Right renal cortex interstitium (tissue), 3 donors: ENCODE results near the gene SUMO3. TPM values are rescaled to one million over a fixed set of nuclear protein-coding genes. Genes with fewer than 3 reads are reported as not detected.
"Not testable (repeated sequence)": the region's sequence is repeated elsewhere in the genome, so short reads cannot be mapped to it uniquely, and the experiment has no call there.

Experiments
- DNase-seq, 3 donors: peaks; one replicate each; pipeline ENCODE4 v3.0.0-alpha.2; 2013; ENCODE audit warnings: low read depth in 3 of 3, low spot score in 2 of 3
- polyA plus RNA-seq, 3 donors: library from polyadenylated mRNA; unstranded; fragments of 120-200 nt; gene quantifications; one replicate each; pipeline ENCODE4 v1.2.1, GENCODE V29; 2013; ENCODE audit not compliant: insufficient read length in 3 of 3

Gene SUMO3
- polyA plus RNA-seq, 3 donors, result 119 to 121 (median 119) TPM

DNA sequence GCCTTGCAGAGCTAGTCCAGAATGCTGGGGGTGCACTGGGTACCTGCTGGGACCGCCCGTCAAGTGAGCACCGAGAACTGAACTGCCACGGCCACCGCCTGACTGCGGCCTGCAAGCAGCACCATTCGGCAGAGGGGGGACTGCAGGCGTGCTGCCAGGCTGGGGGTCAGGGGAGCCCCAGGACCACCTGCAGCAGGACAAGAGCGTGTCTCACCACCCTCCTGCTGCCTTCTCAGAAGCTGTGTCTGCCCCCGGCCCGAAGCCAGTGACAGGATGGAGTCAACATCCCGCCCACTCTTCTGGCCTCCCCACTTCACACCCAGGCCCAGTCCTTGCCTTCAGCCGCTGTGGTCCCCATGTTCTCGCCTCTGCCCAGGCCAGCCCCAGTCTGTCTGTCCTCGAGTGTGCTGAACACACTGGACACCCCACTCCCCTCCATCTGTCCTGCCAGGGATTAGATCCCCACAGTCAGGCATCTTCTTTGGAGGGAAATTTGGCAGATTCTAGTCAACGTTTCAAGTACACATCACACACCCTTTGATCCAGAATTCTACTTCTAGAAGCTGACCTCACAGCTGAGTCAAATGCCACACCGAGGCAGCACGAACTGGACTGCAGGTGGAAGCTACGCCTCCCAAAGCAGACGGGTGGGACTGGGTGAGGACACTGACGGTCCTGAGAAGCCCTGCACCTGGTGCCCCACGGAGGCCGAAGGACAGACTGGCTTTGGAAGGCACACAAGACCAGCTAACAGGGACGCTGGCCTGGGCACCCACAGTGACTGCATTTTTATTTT lies 29.6 kb upstream of the SUMO3 start:
- no peak for DNase-seq

DNA sequence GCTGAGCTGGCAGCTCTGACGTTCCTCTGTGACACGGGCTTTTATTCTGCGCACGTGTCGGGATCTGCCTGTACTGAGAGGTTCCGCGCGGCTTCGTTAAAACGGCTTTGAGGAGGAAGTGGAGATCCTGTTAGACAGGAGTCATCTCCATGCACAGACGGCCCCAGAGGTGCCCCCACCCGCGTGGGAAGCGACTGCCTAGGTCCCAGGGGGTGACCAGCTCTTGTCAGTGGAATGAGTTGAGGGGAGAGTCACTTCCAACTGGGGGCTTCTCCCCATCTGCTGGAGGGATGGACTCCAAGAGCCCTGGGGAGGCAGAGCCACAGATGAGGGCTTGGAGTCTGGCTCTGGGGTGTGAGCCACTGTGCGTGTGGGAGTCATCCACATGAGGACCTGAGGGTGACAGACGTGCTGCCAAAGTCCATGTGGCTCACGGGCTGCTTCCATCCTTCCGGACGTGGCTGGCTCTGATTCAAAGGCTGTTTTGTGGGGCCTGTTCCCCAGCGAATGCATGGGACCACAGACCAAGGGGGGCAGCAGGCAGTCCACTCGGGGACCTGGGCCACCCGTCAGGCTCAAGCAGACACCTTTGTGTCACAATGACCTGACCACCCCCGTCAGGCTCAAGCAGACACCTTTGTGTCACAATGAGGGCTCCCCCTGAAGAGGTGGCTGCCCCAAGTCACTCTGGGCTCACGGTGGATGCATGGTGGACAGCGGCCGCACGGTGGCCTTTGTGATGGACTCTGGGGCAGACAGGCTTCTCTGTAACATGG lies 28.8 kb upstream of the SUMO3 start:
- DNase-seq, result no peak

DNA sequence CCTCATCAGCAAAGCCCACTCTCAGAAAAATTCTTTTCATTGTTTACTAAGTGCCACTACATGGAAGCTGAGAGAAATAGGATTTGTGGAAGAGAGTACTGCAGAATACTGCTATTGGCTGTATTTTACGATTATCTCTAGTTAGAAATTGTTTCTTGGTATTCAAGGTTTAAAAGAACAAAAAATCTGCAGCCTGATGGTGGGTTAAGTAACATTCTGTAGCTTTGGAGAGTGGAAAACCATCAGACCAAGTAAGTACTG lies 28.3 kb upstream of the SUMO3 start:
- no peak for DNase-seq

DNA sequence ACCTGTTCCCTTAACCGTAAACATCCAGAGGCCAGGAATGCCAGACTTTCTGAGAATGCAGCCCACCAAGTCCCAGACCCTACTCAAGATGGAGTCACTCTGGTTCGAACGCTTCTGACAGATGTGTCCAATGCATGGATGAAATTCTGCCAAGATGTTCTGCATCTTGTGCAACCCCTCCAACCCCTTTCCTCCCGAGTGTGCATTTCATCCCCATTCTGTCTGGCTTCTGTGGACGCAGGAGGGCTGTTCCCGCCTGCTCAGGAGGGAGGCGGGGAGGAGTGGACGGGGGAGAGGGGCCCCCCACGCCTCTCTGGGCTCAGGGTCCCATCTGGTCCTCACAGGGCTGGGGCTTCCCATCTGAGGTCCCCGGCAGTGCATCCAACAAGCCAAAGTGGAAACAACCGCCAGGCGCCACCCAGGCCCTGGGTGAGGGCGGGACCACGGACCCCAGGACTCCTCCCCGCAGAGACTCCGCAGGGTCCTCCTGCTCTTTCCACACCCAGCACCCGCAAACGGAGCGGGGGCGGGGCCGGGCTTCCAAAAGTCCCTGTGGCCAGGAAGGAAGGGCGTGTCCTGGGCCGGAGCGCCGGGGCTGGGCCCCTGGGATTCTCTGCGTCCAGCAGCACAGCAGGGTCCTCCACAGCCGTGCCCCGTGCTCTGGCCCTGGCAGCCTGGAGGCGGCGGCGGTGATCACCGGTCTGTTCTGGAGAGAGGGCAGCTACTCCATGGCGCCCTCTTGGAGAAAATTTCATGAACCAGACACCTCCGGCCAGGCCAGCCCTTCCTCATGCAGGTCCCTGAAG lies 27.8 kb upstream of the SUMO3 start:
- DNase-seq, result peak in 1 of 3 donors; percentile 31

DNA sequence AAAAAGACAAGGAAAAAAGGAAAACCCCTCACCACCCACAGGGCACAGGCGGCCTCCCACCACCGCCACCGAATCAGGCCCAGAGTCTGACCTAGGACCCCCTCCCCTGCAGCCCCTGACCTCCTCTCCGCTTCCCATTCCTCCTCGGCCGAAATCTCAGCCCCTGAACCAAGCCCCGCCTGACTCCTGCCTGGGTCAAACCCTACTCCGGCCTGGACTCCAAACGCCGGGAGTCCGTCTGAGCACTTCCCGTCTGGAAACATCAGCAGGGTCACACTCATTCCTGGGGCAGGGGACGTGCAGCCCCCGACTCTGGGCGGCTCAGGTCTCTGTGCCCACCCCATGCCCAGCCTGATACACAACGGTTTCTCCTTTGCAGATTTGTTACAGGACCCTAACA lies 26.4 kb upstream of the SUMO3 start:
- no peak for DNase-seq

DNA sequence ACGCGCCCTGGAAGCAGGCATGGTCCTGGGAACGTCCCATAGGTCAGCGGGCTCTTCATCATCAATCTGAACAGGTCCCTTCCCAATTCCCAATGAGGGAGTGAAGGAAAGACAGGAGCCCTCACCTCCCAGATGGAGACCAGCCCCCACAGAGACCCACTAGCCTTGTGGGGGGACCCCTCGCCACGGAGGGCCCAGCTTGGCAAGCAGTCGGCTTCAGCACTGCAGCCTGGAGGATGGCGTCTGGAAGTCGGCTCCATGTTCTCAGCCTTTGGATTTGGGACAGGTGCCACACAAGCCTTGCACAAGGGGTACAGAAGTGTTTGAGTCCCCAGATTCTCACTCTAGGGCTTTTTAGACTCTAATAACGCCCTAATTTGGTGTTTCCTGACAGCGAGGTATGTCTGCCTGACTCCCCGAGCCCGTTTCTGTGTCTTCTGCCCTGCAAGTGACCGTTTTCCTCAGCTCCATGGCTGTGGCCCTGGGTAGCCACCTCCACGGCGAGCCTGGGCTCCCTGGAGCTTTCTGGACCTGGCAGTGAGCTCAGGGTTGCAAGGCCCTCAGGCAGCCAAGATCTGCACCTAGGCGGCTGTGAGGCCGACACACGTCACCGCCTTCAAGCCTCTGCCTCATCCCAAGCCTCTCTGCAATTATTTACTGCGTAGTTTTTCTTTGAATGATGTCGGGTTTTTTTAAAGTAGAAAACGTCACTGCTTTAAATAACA lies 25.0 kb upstream of the SUMO3 start:
- DNase-seq, result no peak

DNA sequence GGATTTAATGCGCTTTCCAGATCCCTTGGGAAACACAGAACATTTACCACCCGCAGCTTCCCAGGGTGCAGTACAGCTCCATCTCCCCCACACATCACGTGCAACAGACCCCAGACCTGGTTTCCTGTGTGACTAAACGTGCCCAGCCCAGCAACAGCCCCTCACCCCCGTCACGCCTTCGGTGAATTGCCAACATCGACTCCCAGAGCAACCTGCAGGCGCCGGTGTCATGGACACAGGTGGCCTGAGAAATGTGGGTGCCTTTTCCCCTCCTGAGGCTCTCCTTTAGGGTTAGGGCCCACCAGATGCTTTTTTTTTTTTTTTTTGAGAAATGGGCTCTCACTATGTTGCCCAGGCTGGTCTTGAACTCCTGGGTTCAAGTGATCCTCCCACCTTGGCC lies 24.2 kb upstream of the SUMO3 start:
- no peak for DNase-seq

DNA sequence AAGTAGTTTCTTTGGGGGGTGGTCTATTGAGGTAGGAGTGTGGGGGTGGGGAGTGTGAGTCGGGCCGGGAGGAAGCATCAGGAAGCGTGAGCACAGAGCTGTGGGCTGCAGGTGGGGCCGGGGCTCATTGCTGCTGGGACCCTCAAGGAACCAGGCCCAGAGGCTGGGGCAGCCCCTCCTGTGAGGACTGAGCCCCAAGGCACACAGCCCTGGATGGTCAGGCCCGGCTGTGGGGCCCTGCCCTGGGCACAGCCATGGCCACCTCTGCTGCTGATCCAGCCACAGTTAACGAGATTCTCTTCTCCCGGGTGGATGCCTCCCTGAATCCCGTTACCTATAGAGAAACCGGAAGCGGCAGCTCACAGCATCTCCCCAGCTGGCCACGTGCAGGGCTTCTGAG lies 22.9 kb upstream of the SUMO3 start:
- no peak for DNase-seq

DNA sequence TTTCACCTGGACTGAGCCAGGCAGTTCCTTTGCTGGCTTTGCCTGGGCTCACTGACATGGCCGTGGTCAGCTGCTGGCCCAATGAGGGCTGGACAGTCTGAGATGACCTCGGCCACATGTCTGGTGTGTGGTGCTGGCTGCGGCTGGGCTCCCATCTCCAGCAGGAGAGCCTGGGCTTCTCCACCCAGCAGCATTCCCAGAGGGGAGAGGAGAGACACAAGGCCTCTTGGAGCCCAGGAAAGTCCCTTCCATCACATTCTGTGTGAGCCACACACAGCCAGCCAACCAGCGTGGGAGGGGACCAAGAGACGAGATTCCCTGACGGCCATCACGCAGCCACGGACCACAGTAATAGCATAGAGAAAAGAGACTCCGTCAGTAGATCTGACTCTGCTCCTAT lies 21.1 kb upstream of the SUMO3 start:
- no peak for DNase-seq

DNA sequence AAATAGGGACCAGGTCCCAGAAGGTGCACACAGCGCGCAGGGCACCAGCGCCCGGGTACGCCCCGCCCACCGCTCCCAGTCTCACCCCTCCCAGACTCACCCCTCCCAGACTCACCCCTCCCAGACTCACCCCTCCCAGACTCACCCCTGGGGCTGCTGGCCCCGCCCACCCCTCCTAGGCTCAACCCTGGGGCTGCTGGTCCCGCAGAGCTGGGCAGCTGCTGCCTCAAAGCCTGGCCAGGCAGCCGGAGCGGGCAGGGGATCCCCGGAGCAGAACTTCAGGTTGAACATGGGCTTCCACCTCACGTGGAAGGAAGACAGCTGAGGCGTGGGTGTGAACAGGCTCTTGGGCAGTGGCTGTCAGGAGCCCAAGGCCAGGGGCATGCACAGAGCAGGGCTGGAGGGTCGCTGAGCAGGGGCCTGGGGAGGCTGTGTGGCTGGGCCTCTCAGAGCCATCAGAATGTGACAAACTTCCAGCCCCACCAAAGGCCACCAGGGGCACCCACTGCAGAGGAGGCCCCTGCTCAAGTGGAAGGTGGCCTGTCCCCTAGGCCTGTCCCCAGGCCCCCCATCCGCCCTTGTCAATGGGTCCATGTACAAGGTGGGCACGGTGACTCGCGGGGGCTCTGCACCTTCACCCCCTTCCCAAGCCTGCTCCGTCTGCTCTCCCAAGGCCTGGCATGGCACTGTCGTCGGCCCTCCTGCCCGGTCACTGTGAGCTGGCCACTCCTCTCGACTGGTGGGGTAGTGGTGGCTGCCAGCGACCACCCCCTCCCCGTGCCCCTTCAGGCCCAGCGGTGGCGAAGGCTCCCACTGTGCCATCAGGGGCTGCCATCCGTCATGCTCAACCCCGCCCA lies 20.4 kb upstream of the SUMO3 start:
- DNase-seq, result no peak

DNA sequence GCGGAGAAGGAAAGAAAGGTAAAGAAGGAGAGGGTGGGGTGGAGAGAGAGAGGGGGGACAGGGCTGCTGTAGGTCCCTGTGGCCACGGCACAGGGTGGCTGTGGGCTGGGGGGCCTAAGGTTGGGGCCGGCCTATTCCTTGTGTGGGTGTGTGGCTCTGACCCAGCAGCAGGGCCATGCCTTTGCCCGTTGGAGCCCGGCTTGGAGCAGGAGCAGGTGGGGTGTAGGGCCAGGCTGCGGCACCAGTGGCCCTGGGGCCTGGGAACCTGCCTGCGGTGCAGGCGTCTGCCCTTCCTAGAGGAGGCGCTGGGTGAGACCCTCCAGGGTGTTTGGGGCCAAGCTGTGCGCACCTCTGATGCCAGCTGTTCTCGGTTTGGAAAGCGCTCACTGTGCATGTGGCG lies 19.7 kb upstream of the SUMO3 start:
- no peak for DNase-seq

DNA sequence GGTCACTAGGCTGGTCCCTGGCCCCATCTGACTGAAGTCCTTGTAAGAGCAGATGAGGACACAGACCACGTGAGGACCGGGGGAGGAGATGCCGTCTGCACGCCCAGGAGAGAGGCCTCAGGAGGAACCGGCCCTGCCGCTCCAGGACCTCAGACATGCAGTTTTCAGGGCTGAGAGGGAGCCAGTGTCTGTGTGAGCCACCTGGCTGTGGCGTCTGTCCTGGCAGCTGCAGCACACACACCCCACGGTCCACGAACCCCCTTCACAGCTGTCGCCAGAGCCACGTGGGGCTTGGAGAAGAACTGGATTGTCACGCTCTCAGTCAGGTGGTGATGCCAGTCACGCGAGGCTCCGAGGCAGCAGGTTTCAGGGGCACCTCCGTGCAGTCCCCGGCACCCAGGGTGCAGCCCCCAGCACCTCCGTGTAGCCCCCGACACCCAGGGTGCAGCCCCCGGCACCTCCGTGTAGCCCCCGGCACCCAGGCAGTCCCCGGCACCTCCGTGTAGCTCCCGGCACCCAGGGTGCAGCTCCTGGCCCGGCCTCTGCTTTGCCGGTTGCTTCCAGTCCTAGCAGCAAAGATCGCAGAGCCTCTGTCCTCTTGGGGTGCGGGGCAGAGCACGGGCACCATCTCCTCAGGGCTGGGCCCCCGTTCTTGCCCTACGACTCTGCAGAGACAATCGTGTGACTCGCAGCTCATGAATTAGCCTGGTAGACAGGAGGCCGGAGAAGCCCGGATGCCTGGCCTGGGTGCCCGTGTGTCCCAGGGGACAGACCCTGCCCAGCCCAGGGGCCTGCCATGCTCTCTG lies 19.0 kb upstream of the SUMO3 start:
- DNase-seq, result no peak

DNA sequence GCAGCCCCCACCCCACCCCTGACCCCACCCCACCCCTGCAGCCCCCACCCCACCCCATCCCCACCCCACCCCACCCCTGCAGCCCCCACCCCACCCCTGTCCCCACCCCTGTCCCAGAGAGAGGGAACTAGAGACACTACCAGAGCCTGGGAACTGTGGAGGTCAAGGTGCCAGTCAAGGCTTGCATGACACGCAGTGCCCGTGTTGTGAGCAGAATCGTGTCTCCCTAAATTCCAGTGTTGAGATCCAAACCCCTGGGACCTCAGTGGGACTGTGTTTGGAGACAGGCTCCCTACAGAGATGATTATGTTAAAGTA lies 18.4 kb upstream of the SUMO3 start:
- DNase-seq, result no peak

DNA sequence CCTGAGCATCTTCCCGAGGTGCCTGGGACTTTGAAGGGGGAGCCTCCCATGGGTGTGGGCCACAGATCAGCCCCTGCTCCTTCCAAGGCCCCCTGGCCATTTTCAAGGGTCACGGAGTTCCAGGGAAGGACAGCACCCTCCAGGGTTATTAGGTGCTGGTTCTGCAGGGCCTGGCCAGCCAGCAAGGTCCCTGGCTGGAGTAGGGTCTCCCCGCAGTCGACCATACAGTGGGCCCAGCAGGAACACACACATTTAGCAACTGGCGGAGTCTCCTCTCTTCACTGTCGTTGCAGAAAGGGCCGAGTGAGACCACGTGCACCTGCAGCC lies 17.7 kb upstream of the SUMO3 start:
- no peak for DNase-seq

DNA sequence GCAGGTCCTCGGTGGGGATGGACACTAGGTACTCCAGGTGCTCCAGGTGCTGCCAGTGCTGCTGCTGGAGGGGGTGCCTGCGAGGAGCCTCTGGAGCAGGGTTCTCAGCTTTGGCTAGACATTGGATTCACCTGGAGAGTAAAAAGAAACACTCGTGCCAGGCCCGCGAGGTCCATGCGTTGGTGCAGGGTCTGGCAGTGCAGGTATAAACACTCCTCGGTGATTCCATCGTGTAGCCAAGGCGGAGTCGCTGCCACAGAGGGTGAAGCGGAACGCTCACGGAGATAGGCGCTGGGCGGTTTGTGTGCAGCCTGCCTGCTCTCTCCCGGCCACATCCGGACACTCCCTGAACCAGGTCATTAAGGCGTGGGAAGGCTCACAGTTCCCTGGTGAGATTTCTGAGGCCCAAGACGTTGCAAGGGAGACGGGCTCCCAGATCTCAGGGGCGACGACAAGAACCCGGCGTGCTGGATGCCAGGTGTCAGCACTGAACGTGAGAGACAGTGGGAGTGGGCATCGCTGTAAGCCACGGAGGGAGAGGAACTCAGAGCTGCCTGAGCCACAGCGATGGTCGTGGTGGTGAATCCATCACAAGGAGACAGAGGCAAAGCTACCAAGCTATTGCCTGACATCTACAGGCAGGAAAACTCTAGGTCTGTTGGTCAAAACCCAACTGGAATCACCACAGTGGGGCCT lies 17.2 kb upstream of the SUMO3 start:
- DNase-seq, result no peak

DNA sequence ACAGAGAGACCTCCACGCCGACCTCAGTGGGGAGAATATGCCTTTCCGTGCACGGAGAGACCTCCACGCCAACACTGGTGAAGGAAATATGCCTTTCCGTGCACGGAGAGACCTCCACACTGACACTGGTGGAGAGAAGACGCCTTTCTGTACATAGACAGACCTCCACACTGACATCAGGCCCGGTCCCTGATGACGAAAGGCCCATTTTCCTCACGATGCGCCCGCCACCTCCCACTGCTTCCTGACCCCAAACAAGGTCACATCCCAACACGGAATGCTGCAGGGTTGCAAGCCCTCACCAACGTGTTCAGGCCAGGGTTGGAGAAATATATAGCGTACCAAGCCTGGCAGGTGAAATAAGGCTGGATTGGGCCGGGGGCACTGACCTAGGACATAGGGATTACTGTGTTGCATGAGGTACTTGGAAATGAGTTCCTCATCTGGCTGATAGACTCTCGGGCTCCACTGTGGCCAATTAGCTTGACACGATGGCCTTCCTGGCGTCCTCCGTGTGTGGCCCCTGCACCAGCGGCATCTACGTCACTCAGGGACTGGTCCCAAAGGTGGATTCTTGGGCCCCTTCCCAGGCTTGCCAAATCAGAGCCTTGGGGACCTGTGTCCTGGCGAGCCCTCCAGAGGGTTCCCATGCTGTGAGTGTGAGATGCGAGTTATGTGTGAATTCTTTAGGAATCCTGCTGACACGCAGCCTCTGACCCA lies 16.5 kb upstream of the SUMO3 start:
- no peak for DNase-seq

DNA sequence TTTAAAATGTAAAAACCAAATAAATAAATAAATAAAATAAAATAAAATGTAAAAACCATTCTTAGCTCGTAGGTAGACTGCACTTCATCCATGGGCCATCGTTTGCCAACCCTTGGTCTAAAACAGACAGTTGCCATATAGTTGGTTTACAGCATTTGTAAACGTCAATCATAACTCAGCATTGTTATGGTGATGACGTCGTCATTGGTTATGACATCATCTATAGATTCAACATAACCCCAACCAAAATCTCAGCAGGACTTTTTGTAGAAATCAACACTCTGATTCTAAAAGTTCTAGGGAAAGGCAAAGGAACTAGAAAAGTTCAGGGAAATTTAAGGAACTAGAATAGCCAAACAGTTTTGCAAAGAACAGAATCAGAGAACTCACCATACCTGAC lies 15.8 kb upstream of the SUMO3 start:
- DNase-seq, result no peak

DNA sequence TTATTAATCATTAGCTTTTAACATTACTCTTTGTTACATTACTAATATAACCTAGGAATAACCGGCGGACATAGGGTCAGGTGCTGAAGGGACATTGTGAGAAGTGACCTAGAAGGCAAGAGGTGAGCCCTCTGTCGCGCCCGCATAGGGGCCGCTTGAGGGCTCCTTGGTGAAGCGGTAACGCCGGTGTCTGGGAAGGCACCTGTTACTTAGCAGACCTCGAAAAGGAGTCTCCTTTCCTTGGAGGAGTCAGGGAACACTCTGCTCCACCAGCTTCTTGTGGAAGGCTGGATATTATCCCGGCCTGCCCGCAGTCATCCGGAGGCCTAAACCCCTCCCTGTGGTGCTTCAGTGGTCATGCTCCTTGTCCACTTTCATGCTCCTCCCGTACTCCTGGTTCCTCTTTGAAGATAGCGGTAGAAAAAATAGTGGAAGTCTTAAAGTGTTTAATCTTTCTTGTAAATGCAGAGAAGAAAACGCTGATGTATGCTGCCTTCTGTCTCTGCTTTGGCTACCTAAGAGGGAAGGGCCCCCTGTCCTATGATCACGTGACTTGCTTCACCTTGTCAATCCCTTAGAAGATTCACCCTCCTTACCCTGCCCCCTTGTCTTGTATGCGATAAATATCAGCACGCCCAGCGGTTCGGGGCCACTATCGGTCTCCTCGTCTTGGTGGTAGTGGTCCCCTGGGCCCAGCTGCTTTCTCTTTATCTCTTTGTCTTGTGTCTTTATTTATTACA lies 14.8 kb upstream of the SUMO3 start:
- not testable (repeated sequence) for DNase-seq
